BJ (cell line): ENCODE results near the gene IGFBP2. TPM values are rescaled to one million over a fixed set of nuclear protein-coding genes. Genes with fewer than 3 reads are reported as not detected.

Experiments
- CTCF ChIA-PET: fragments of 350-600 bp; formaldehyde crosslinking; extraction: SDS; loops from one replicate; lab custom pipeline; 2021; ENCODE audit warnings: antibody characterized with exemption, inconsistent platforms; lab: Yijun Ruan, JAX
- POLR2A ChIA-PET: fragments of 300-600 bp; sonication (Branson Sonifier 250); formaldehyde crosslinking; extraction: SDS; loops from one replicate; lab custom pipeline; 2021; ENCODE audit warnings: antibody characterized with exemption; lab: Charles Lee
- DNase-seq: peaks from one replicate; pipeline ENCODE4 v3.0.0-alpha.2; 2011; ENCODE audit warnings: low read depth
- H3K27me3 ChIP-seq: 2 replicates; pipeline ENCODE4 v1.6.0; 2011; ENCODE audit warnings: low read length; ENCODE audit not compliant: control insufficient read depth, insufficient read depth
- H3K36me3 ChIP-seq: 2 replicates; pipeline ENCODE4 v1.5.1; 2011; ENCODE audit warnings: low read length; ENCODE audit not compliant: control insufficient read depth, insufficient read depth
- H3K4me3 ChIP-seq: 2 replicates; pipeline ENCODE4 v1.5.1; 2011; ENCODE audit warnings: low read depth, mild to moderate bottlenecking, control low read depth, low read length
- CTCF ChIP-seq: IDR thresholded peaks from 2 replicates; pipeline ENCODE4 v1.5.1; 2011; ENCODE audit warnings: low read depth, mild to moderate bottlenecking, control low read depth, inconsistent platforms, low read length, moderate library complexity; ENCODE audit not compliant: insufficient read depth
- polyA plus RNA-seq: library from polyadenylated mRNA; depleted of rRNA; stranded (reverse); fragments of >200 nt; gene quantifications from 2 replicates; pipeline ENCODE4 v1.2.3, GENCODE V29; 2011

The IGFBP2 gene
- polyA plus RNA-seq, 1 experiment: 142 TPM

DNA sequence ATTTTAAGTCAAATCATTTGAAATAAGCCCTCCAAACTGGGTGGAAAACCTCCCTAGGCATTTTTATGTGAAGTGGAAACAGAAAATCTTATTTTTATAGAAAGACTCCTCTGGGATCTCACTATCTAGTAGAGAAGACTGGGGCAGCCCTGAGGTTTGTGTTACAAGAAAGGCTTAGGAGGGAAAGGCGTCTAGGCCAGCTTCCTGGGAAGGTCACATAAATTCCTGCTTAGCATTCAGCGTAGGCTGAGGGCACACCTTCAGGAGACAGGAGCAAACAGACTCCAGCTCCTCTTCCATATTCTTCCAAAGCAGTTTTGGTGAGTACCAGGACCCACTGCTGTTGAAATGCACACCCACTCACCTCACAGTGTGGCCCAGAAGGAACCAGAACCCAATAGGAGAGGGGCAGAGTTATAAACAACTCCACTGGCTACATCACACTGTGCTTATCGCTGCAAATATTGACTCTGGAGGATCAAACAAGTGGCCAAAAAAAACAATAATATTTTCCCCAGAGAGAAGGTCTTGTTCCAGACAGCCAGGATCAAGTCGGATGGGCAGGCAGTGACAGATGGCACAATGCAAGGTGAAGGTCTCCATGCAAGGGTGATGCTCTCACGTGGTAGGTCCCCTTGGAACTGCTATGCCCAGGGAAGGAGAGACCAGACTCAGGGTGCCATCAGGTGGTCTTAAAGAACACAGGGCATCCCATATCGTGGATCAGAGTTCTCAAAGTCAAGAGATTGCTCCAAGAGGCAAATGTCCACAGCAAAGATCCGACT, 17.7 kb upstream of the IGFBP2 start:
- ChIA-PET CTCF (no interaction called here), POLR2A (no interaction called here)
- Histone ChIP-seq H3K4me3 (no peak overlapping the region), H3K36me3 (no peaks in the 10 kb centered on the region), H3K27me3 (peaks cover 3% of the 10 kb centered on the region)
- TF ChIP-seq CTCF: no peak
- no peak for DNase-seq

GRCh38 chr2:216616083-216616678, 17.0 kb upstream of the IGFBP2 start:
- no peak overlapping the region for H3K4me3 ChIP-seq
- CTCF ChIA-PET: no interaction called here
- POLR2A ChIA-PET: no interaction called here
- TF ChIP-seq CTCF: no peak
- peaks cover 3% of the 10 kb centered on the region; the same call in 1 of the 2 replicates for H3K27me3 ChIP-seq
- H3K36me3 ChIP-seq: no peaks in the 10 kb centered on the region
- DNase-seq: no peak

GRCh38 chr2:216617159-216617815, 15.9 kb upstream of the IGFBP2 start:
- TF ChIP-seq CTCF: no peak
- Histone ChIP-seq H3K4me3 (no peak overlapping the region), H3K27me3 (peaks cover 3% of the 10 kb centered on the region; the same call in 1 of the 2 replicates), H3K36me3 (no peaks in the 10 kb centered on the region)
- no peak for DNase-seq
- POLR2A ChIA-PET: no interaction called here
- CTCF ChIA-PET: interaction anchor here (0.8 to 1.1 kb wide), 2 partner anchors 13 to 98 kb away, joined by 3 read pairs; no protein-coding TSS in a partner anchor

DNA sequence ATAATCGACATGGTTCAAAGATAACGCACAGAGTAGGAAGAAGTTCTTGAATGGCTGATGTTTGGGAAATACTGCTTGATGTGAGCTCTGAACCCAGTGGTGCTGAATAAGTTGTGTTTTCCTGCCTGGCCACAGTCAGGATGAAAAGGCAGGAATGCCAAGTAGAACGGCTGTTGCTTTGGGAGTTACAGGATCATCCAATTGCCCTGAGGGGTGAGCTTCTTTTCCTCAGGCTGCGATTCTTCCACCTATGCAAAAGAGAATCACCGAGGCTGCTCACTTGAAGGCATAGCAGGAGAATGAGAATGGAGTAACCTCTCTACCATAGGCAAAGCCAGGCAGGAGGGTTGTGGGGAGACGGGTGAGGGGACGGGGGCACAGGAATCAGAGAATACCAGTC, 14.4 kb upstream of the IGFBP2 start:
- H3K4me3 ChIP-seq: no peak overlapping the region
- no peak for DNase-seq
- TF ChIP-seq CTCF: no peak
- H3K36me3 ChIP-seq: no peaks in the 10 kb centered on the region
- peaks cover 3% of the 10 kb centered on the region; the same call in 1 of the 2 replicates for H3K27me3 ChIP-seq
- CTCF ChIA-PET: interaction anchor here (0.7 to 1.1 kb wide), 2 partner anchors 18 to 98 kb away, joined by 3 read pairs; no protein-coding TSS in a partner anchor
- POLR2A ChIA-PET: no interaction called here
